Measurements from ENCODE around the gene UPK1A.
A peak's percentile ranks its signal among the peaks of the same experiment; 100 is the strongest.

Gene UPK1A

GRCh38 chr19:35693422-35693821, 27.1 kb downstream of the UPK1A start:
- no peak for DNase-seq

- peak; percentile 79 to 89 (median 84) for DNase-seq
These were observed 27.7 kb downstream of the UPK1A start for GRCh38 chr19:35693835-35694599.

GRCh38 chr19:35695895-35696422, 29.6 kb downstream of the UPK1A start:
- DNase-seq, result no peak

DNA sequence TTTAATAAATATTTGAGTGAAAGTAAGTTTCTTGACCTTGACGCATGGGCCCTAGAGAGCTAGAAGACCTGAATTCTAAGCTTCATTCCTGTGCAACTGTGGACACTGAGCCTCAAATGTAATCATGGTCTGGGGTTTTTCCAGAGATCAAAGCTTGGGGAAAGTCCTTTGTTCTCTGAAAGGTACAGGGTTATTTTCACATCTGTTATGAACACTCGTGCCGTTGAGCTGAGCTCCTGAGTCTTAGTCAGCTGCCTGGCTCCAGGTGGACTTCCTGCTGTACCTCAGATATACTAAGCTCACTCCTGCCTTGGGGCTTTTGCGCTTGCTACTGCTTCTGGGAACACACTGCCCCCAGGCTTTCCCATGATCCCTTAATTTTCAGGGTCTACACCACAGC, 30.5 kb downstream of the UPK1A start:
- no peak for DNase-seq

- peak; percentile 76 to 84 (median 84) for DNase-seq
These were observed 36.1 kb downstream of the UPK1A start for GRCh38 chr19:35702223-35703012.

GRCh38 chr19:35703343-35703742, 37.0 kb downstream of the UPK1A start:
- no peak for DNase-seq

GRCh38 chr19:35704218-35704617, 37.9 kb downstream of the UPK1A start, which contains the start of gene ZBTB32:
Gene ZBTB32, plus strand, starts transcription at chr19:35704558. Its CDS starts 10,069 bp downstream, at chr19:35714627.
- DNase-seq, result no peak

- no peak for DNase-seq
These were observed 42.1 kb downstream of the UPK1A start for GRCh38 chr19:35708391-35708790.

DNA sequence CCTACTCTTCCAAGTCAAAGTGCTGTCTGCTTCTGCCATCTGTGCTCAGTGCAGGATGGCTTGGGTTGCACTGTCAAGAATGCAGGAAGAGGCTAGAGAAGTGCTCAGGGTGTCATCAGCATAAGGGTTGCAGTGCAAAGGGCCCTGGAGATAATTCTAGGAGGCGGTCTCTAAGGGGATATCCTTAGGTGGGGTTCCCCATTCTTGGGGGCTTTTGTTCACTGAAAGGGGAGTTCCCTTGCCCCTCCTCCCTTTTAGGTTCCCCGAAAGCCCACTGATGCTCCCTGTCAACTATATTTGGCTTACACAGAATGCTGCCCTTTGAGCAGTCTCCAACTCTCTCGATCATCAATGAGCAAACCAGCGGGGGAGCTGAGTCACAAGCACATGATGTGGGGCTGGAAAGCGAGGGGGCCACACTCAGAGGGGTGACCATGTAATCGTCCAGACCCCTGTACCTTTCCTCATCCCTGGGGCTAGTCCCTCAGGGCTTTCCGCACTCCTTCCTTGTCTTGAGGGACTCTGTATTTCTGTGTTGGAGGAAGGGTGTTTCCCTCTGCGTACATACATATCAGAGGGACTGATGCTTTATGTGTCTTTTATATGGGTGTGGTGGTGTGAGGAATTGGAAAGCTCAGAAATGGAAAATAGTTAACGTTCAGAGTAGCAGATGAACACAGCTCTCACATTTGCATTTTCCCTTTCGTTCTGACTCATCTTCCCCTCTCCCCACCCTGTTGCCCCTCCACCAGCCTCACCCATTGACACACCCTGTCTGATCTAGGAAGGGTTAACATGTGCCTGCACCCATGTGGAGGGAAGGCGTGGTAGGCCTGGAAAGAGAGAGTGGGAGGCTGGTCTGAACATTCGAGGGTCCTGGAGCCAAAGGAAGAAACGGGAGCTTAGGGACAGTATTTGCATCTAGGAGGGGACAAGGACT, 44.7 kb downstream of the UPK1A start:
- peak in 1 of 4 experiments; percentile 38 for DNase-seq

- DNase-seq, result peak in 2 of 4 experiments; percentile 43 to 45
These were observed 46.5 kb downstream of the UPK1A start for GRCh38 chr19:35712567-35713505.

GRCh38 chr19:35713506-35713850, 47.2 kb downstream of the UPK1A start:
- no peak for DNase-seq

GRCh38 chr19:35713904-35714495, 47.7 kb downstream of the UPK1A start:
- DNase-seq, result no peak

DNA sequence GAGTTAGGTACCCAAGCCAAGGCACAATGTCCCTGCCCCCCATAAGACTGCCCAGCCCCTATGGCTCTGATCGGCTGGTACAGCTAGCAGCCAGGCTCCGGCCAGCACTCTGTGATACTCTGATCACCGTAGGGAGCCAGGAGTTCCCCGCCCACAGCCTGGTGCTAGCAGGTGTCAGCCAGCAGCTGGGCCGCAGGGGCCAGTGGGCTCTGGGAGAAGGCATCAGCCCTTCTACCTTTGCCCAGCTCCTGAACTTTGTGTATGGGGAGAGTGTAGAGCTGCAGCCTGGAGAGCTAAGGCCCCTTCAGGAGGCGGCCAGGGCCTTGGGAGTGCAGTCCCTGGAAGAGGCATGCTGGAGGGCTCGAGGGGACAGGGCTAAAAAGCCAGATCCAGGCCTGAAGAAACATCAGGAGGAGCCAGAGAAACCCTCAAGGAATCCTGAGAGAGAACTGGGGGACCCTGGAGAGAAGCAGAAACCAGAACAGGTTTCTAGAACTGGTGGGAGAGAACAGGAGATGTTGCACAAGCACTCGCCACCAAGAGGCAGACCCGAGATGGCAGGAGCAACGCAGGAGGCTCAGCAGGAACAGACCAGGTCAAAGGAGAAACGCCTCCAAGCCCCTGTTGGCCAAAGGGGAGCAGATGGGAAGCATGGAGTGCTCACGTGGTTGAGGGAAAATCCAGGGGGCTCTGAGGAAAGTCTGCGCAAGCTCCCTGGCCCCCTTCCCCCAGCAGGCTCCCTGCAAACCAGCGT, 48.5 kb downstream of the UPK1A start:
- no peak for DNase-seq

DNA sequence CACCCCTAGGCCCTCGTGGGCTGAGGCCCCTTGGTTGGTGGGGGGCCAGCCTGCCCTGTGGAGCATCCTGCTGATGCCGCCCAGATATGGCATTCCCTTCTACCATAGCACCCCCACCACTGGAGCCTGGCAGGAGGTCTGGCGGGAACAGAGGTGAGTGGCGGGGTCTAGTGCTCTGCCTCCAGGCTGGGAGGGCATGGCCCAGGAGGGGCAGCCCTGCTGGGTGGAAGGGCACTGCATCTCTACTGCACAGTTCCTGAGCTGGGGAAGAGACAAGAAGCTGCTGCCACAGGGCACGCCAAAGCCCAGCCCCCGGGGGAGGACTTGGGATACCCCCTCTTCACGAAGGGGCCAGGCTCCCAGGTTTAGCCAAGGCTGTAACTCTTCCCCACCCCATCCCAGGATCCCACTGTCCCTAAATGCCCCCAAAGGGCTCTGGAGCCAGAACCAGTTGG, 49.1 kb downstream of the UPK1A start:
- DNase-seq, result no peak

GRCh38 chr19:35715981-35716800, 49.9 kb downstream of the UPK1A start:
- DNase-seq, result no peak

DNA sequence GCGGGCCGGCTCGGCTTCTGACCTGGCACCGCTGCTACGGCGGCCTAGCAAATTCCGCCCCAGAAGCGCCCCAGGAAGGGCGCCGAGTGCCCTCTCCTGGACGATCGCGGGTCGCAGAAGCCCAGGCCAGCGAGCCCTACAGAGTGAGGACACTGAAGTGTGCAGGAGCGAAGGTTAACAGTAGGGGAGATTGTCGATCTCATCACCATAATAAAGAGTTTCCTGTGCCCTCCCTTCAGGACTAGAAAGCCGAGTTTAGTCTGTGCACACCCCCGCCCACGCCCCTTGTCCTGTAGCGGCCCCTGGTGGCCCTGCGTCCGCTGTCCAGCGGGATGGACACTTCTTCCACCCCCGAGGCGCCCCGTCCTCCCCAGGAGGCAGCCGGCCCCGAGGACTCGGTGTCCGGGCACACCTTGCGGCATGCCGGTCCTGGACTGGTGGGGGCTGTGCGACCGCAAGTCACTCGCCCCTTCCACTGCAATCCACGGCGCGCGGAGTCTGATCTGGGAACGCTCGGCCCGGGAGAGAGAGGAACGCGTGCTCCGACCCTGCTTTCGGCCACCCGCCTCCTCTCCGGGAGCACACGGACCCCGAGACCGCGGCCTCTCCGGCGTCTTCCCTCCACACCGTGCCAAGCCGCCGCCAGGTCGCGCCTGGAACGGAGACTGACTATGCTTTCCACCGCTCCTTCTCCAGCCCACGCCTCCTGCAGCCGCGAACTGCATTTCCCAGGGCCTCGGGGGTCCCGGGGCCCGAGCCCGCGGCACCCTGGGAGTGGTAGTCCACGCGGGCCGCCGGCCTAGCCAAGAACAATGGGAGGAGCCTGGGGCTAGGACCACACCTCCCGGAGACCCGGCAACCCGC, 50.7 kb downstream of the UPK1A start:
- peak; percentile 62 to 98 (median 80) for DNase-seq

DNA sequence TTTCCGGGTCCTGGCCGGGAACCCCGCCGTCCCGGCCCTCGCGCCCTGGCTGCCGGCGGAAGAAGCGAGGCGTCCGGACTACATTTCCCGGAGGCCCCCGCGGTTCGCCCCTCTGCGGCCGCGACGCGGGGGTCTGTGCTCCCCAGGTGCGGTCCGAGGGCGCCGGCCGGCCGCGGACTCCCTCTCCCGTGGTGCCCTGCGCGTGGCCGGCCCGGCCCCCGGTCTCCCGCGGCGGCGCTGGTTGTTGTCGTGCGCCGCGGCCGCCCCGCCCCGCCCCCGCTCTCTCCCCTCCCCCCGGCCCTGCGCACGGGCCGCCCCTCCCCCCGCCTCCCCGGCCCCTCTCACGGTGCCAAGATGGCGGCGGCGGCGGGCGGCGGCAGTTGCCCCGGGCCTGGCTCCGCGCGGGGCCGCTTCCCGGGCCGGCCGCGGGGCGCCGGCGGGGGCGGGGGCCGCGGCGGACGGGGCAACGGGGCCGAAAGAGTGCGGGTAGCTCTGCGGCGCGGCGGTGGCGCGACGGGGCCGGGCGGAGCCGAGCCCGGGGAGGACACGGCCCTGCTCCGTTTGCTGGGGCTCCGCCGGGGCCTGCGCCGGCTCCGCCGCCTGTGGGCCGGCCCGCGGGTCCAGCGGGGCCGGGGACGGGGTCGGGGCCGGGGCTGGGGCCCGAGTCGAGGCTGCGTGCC, 51.5 kb downstream of the UPK1A start, which contains the start of gene KMT2B:
Gene KMT2B (plus strand): TSS at position 339 of the 680 bp plus-strand sequence. CDS start 16 bp downstream, at position 355.
- peak in 2 of 4 experiments; percentile 91 to 92 for DNase-seq
